Thyroid gland (tissue), 4 donors: ENCODE data around the gene SMPD1. TPM values are rescaled to one million over a fixed set of nuclear protein-coding genes. Genes with fewer than 3 reads are reported as not detected.
A peak's percentile ranks its signal among the peaks of the same experiment; 100 is the strongest.

ENCODE experiments used
- DNase-seq, 2 donors: peaks; one replicate each; pipeline ENCODE4 v3.0.0-alpha.2; 2019
- H3K27ac ChIP-seq, 3 donors: fragments of 200-600 bp; sonication (generic); 1 replicate in 2 of 3; 2 replicates in 1 of 3; pipeline ENCODE4 v1.5.1; 2016 to 2019; ENCODE audit warnings: mild to moderate bottlenecking in 1 of 3, moderate library complexity in 1 of 3
- H3K27me3 ChIP-seq: fragments of 200-600 bp; sonication (generic); one replicate; pipeline ENCODE4 v1.5.1; 2019
- H3K36me3 ChIP-seq, 2 donors: fragments of 200-600 bp; sonication (generic); one replicate each; pipeline ENCODE4 v1.5.1; 2016 to 2019
- H3K4me1 ChIP-seq, 2 donors: fragments of 200-600 bp; sonication (generic); one replicate each; pipeline ENCODE4 v1.5.1; 2017 to 2019
- H3K4me3 ChIP-seq, 3 donors: fragments of 200-600 bp; sonication (generic); replicated peaks in 1 of 3; 1 replicate in 2 of 3; 2 replicates in 1 of 3; pipeline ENCODE4 v1.5.1; 2016; ENCODE audit warnings: mild to moderate bottlenecking in 1 of 3
- H3K9me3 ChIP-seq: fragments of 200-600 bp; sonication (generic); one replicate; pipeline ENCODE4 v1.5.1; 2017
- POLR2A ChIP-seq, 2 donors: fragments of 450-650 bp; IDR thresholded peaks; one replicate each; pipeline ENCODE4 v1.6.1; 2017; ENCODE audit warnings: antibody characterized with exemption in 2 of 2, mild to moderate bottlenecking in 2 of 2, moderate library complexity in 1 of 2
- WGBS, 2 donors: methylation state at CpG; one replicate each; pipeline ENCODE4 v1.1.5; 2017; 5-methylcytosine and 5-hydroxymethylcytosine counted together
- intact Hi-C: fragments of 100-400 bp; cut with DNase I; formaldehyde crosslinking; loops from one replicate; pipeline ENCODE4 v1.15.1; 2023
- total RNA-seq, 4 donors: library from RNA; depleted of rRNA; stranded (reverse); fragments of >200 nt; gene quantifications; one replicate each; pipeline ENCODE4 v1.2.3, GENCODE V29; 2016
- TF ChIP-seq, protein P1 (sequence below), 6 experiments: fragments of 200-600 bp in 3 of 6; fragments of 450-650 bp in 3 of 6; sonication (generic) in 3 of 6; IDR thresholded peaks; one replicate each; pipeline ENCODE4 v1.5.1; 2016 to 2019; ENCODE audit warnings: antibody characterized with exemption in 6 of 6, mild to moderate bottlenecking in 2 of 6, inconsistent platforms in 1 of 6, moderate library complexity in 1 of 6

The SMPD1 gene
- total RNA-seq, 4 donors from 2014 or later, result 39.6 to 82.4 (median 57.6) TPM

- H3K4me3 ChIP-seq, result no peak overlapping the region
- H3K4me1 ChIP-seq, result no peaks in the 10 kb centered on the region
- no peak for TF ChIP-seq POLR2A (IDR thresholded peaks at IDR 0.05)
- TF ChIP-seq, protein P1, sequence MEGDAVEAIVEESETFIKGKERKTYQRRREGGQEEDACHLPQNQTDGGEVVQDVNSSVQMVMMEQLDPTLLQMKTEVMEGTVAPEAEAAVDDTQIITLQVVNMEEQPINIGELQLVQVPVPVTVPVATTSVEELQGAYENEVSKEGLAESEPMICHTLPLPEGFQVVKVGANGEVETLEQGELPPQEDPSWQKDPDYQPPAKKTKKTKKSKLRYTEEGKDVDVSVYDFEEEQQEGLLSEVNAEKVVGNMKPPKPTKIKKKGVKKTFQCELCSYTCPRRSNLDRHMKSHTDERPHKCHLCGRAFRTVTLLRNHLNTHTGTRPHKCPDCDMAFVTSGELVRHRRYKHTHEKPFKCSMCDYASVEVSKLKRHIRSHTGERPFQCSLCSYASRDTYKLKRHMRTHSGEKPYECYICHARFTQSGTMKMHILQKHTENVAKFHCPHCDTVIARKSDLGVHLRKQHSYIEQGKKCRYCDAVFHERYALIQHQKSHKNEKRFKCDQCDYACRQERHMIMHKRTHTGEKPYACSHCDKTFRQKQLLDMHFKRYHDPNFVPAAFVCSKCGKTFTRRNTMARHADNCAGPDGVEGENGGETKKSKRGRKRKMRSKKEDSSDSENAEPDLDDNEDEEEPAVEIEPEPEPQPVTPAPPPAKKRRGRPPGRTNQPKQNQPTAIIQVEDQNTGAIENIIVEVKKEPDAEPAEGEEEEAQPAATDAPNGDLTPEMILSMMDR (IDR thresholded peaks at IDR 0.05), result no peak
- intact Hi-C loops, result no loop called here
- H3K27me3 ChIP-seq, result no peaks in the 10 kb centered on the region
- DNase-seq, result no peak
- H3K36me3 ChIP-seq, result no peaks in the 10 kb centered on the region
- no peak overlapping the region for H3K27ac ChIP-seq
- WGBS, 2 donors, result 33 to 35% methylated on average over 4 of the region's 4 CpGs
- no peaks in the 10 kb centered on the region for H3K9me3 ChIP-seq
Observed at GRCh38 chr11:6377902-6378639, 12.2 kb upstream of the SMPD1 start.

- H3K4me3 ChIP-seq, result no peak overlapping the region
- 66 to 78% methylated on average over 5 of the region's 5 CpGs for WGBS, 2 donors
- intact Hi-C loops, result no loop called here
- H3K27me3 ChIP-seq, result no peaks in the 10 kb centered on the region
- H3K36me3 ChIP-seq, result no peaks in the 10 kb centered on the region
- no peak for DNase-seq
- H3K4me1 ChIP-seq, result no peaks in the 10 kb centered on the region
- no peak overlapping the region for H3K27ac ChIP-seq
- TF ChIP-seq, protein P1 (IDR thresholded peaks at IDR 0.05), result no peak
- no peak for TF ChIP-seq POLR2A (IDR thresholded peaks at IDR 0.05)
- H3K9me3 ChIP-seq, result no peaks in the 10 kb centered on the region
Observed at GRCh38 chr11:6378640-6378989, 11.7 kb upstream of the SMPD1 start.

DNA sequence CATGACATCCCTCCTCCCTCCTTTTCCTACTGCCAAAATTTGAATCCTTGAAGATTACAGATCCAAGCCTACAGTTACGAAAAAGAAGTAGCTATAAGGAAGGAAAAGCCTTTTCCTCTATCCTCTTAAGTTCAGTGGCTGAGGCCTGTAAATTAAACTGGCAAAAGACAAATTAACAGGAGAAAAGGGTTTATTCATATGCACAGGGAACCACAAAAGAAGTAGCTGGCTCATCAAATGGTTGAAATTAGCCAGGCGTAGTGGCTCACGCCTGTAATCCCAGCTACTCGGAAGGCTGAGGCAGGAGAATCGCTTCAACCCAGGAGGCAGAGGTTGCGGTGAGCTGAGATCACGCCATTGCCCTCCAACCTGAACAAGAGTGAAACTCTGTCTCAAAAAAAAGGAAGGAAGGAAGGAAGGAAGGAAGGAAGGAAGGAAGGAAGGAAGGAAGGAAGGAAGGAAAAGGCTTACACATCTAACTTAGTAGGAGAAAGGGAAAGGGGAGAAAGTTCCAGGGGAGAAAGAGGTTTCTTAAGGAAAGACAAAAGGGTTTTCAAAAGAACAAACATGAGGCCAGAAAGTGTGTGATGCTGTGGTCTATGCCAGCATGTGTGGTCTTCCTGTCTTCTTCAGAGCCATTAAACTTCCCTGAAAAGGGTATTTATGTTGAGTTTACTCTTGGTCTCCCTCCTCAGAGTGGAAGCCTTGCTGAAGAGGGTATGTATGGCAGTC, 5.1 kb upstream of the SMPD1 start:
- no peak overlapping the region for H3K4me3 ChIP-seq
- H3K9me3 ChIP-seq, result no peaks in the 10 kb centered on the region
- no peaks in the 10 kb centered on the region for H3K36me3 ChIP-seq
- intact Hi-C loops, result no loop called here
- no peaks in the 10 kb centered on the region for H3K4me1 ChIP-seq
- 91 to 95% methylated on average over 7 of the region's 7 CpGs for WGBS, 2 donors
- TF ChIP-seq, protein P1 (IDR thresholded peaks at IDR 0.05), result no peak
- TF ChIP-seq POLR2A (IDR thresholded peaks at IDR 0.05), result no peak
- DNase-seq, result no peak
- H3K27ac ChIP-seq, result no peak overlapping the region
- no peaks in the 10 kb centered on the region for H3K27me3 ChIP-seq

DNA sequence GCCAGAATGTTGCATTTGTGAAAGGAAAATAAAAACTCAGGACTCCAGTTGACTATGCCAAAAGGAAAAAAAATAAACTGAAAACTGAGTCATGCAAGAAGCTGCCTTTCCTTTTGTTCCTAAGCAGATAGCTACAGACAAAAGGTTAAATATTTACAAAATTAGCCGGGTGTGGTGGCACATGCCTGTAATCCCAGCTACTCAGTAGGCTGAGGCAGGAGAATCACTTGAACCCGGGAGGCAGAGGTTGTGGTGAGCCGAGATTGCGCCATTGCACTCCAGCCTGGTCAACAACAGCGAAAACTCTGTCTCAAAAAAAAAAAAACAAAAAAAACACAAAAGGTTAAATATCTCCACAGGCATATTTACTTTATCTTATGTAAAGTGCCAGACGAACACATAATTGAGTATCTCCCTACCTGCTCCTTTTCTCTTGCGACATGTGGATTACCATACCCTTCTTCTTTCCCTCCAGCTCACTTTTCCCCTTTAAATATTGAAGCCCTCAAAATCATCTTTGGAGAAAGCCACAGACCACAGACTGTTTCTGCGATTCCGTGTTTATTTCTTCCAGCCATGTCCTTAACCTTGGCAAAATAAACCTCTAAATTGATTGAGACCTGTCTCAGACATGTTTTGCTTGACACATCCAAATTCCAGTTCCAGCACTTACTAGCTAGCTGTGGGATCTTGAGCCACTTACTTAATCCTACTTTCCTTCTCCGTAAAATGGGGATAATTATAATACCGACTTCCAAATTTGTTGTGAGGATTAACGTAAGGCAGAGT, 2.3 kb upstream of the SMPD1 start:
- peaks cover 8 to 12% of the 10 kb centered on the region in 2 donors for H3K4me1 ChIP-seq
- intact Hi-C loops, result no loop called here
- 64 to 77% methylated on average over 12 of the region's 12 CpGs for WGBS, 2 donors
- H3K9me3 ChIP-seq, result no peaks in the 10 kb centered on the region
- DNase-seq, result no peak
- no peaks in the 10 kb centered on the region for H3K36me3 ChIP-seq
- H3K27ac ChIP-seq, result peak overlapping the region in 1 of 3 donors; percentile 23
- no peaks in the 10 kb centered on the region for H3K27me3 ChIP-seq
- H3K4me3 ChIP-seq, result no peak overlapping the region
- TF ChIP-seq POLR2A (IDR thresholded peaks at IDR 0.05), result no peak
- TF ChIP-seq, protein P1 (IDR thresholded peaks at IDR 0.05), result no peak
